MM.1S (cell line): Measurements from ENCODE around the gene TOP3A.

Experiments used
- DNase-seq: peaks from one replicate; pipeline ENCODE4 v3.0.0-alpha.2; 2015
- H2AFZ ChIP-seq: fragments of 300-600 bp; sonication (generic); 2 replicates; pipeline ENCODE4 v1.6.0; 2016; ENCODE audit warnings: antibody characterized with exemption, low read length
- H3F3A ChIP-seq: fragments of 300-600 bp; sonication (generic); 2 replicates; pipeline ENCODE4 v1.6.1; 2016; ENCODE audit warnings: mild to moderate bottlenecking, antibody characterized with exemption, low read length, moderate library complexity, mixed read lengths; ENCODE audit not compliant: insufficient read depth
- H3K27ac ChIP-seq: fragments of 300-600 bp; sonication (generic); 2 replicates; pipeline ENCODE4 v1.5.1; 2016; ENCODE audit warnings: mild to moderate bottlenecking, low read length
- H3K27me3 ChIP-seq: fragments of 300-600 bp; sonication (generic); replicated peaks from 2 replicates; pipeline ENCODE4 v1.6.0; 2016; ENCODE audit warnings: low read length; ENCODE audit not compliant: insufficient read depth
- H3K36me3 ChIP-seq: fragments of 300-600 bp; sonication (generic); replicated peaks from 2 replicates; pipeline ENCODE4 v1.6.1; 2016; ENCODE audit warnings: mild to moderate bottlenecking, low read length, mixed read lengths; ENCODE audit not compliant: insufficient read depth
- H3K4me1 ChIP-seq: fragments of 300-600 bp; sonication (generic); 2 replicates; pipeline ENCODE4 v1.6.1; 2016; ENCODE audit warnings: low read length, mixed read lengths
- H3K4me2 ChIP-seq: fragments of 300-600 bp; sonication (generic); 2 replicates; pipeline ENCODE4 v1.6.0; 2016; ENCODE audit warnings: low read depth, low read length
- H3K4me3 ChIP-seq: fragments of 300-600 bp; sonication (generic); 2 replicates; pipeline ENCODE4 v1.5.1; 2016; ENCODE audit warnings: low read length, mixed read lengths
- H3K79me2 ChIP-seq: fragments of 300-600 bp; sonication (generic); 2 replicates; pipeline ENCODE4 v1.6.1; 2016; ENCODE audit warnings: mixed run types, low read length, mixed read lengths
- H3K9ac ChIP-seq: fragments of 300-600 bp; sonication (generic); 2 replicates; pipeline ENCODE4 v1.6.1; 2016; ENCODE audit warnings: low read length, mixed read lengths
- H3K9me2 ChIP-seq: fragments of 300-600 bp; sonication (generic); replicated peaks from 2 replicates; pipeline ENCODE4 v1.6.1; 2016; ENCODE audit warnings: mild to moderate bottlenecking, low read length, mixed read lengths; ENCODE audit not compliant: insufficient read depth
- H3K9me3 ChIP-seq: fragments of 300-600 bp; sonication (generic); replicated peaks from 2 replicates; pipeline ENCODE4 v1.6.1; 2016; ENCODE audit warnings: mild to moderate bottlenecking, low read length, mixed read lengths; ENCODE audit not compliant: insufficient read depth
- H4K20me1 ChIP-seq: fragments of 300-600 bp; sonication (generic); 2 replicates; pipeline ENCODE4 v1.6.1; 2016; ENCODE audit warnings: mild to moderate bottlenecking, low read length, moderate library complexity, mixed read lengths; ENCODE audit not compliant: insufficient read depth
- EZH2 ChIP-seq: fragments of 300-600 bp; sonication (generic); optimal IDR thresholded peaks from 2 replicates; pipeline ENCODE3; 2017; ENCODE audit warnings: low read depth, mild to moderate bottlenecking, antibody characterized with exemption, low read length, mixed read lengths
- EZH2phosphoT487 ChIP-seq: fragments of 300-600 bp; sonication (generic); IDR thresholded peaks from 2 replicates; pipeline ENCODE4 v1.6.1; 2018; ENCODE audit warnings: antibody characterized with exemption, low read length
- TF ChIP-seq, protein P1 (sequence below): fragments of 300-600 bp; sonication (generic); IDR thresholded peaks from 2 replicates; pipeline ENCODE4 v1.5.1; 2016; ENCODE audit warnings: antibody characterized with exemption, low read length, mixed read lengths

TOP3A gene

DNA sequence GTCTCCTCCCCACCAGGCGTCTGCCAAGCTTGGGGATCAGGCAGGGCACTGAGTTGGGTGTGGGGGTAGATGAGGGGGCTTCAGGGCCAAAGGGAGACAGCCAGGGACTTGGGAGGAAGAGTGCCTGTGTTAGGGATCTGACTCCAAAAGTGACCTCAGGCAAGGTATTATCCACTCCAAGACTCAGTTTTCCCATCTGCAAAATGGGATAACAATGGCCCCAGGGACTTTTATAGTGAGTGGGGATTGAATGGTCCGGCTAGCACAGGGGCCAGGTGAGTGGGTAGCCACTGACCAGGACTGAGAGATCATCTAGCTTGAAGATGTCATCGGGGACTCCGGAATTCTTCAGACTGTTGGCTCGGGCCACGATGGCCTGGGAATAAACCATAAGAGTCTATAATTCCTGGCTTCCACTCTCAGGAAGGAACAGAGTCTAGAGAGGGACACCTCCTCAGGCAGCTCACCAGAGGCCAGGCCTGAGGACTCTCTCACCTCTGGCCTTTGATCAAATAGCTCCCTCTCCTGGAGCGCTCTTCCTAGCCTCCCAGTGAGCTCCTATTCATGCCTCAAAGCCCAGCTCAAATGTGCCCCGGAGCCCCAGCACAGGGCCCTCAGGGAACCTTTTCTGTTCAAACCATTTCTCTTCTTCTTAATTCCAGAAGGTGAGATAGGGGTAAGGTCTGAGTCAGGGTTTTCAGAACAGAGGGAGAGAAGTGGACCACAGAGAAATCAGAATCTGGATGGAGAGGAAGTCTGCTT, 59.7 kb downstream of the TOP3A start:
- Histone ChIP-seq H3K4me1 (peaks cover 16% of the 10 kb centered on the region), H3K27me3 (no peaks in the 10 kb centered on the region), H3K9me2 (no peaks in the 10 kb centered on the region), H3K4me3 (no peak overlapping the region), H3K4me2 (no peak overlapping the region), H3K9ac (no peak overlapping the region), H3K27ac (no peak overlapping the region), H4K20me1 (peaks cover 16% of the 10 kb centered on the region), H3K36me3 (no peaks in the 10 kb centered on the region), H3K9me3 (no peaks in the 10 kb centered on the region), H3K79me2 (peaks cover 31% of the 10 kb centered on the region), H2AFZ (no peak overlapping the region), H3F3A (peaks cover 16% of the 10 kb centered on the region)
- TF ChIP-seq EZH2phosphoT487 (no peak), EZH2 (no peak)
- TF ChIP-seq, protein P1, sequence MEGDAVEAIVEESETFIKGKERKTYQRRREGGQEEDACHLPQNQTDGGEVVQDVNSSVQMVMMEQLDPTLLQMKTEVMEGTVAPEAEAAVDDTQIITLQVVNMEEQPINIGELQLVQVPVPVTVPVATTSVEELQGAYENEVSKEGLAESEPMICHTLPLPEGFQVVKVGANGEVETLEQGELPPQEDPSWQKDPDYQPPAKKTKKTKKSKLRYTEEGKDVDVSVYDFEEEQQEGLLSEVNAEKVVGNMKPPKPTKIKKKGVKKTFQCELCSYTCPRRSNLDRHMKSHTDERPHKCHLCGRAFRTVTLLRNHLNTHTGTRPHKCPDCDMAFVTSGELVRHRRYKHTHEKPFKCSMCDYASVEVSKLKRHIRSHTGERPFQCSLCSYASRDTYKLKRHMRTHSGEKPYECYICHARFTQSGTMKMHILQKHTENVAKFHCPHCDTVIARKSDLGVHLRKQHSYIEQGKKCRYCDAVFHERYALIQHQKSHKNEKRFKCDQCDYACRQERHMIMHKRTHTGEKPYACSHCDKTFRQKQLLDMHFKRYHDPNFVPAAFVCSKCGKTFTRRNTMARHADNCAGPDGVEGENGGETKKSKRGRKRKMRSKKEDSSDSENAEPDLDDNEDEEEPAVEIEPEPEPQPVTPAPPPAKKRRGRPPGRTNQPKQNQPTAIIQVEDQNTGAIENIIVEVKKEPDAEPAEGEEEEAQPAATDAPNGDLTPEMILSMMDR = no peak
- no peak for DNase-seq

DNA sequence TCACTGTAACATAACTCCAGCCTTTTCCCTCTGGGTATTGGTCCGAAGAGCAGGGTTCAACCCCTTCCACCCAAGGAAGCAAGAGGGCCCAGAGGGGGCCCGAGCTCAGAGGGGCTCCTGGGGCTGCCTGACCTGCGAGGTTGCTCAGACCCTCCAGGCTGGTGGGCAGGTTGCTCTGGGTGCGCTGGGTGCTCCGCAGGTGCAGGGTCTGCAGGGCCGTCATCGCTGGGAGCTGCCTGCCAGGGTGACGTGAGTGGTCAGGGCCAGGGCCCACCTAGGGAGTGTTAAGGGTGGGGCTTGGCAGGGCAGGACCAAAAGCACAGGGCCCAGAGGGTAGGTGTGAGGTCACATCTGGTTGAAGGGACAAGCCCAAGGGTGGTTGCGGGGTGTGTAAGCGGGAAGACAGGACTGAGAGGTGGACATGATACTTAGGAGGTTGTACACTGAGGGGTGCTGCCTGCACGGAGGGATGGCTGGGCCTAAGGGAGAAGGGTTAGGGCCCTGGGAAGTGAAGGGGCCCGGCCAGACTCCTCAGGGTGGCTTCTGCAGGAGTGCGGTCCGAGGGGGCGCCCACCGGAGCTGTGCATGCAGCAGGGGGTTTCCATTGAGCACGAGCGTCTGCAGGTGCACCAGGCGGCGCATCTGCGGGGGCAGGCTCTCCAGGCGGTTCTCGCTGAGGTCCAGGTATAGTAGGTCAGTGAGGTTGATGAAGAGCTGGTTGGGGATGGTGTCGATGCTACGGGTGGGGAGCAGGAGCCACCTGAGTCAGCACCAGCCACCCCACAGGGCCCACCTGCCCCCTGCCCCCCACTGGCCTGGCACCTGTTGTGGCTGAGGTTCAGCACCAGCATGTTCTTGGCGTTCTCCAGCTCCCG, 60.6 kb downstream of the TOP3A start:
- no peak overlapping the region for H2AFZ ChIP-seq
- no peaks in the 10 kb centered on the region for H3K27me3 ChIP-seq
- no peak for DNase-seq
- peaks cover 11% of the 10 kb centered on the region for H3F3A ChIP-seq
- H4K20me1 ChIP-seq = peaks cover 16% of the 10 kb centered on the region
- no peak overlapping the region for H3K9ac ChIP-seq
- no peaks in the 10 kb centered on the region for H3K9me2 ChIP-seq
- H3K36me3 ChIP-seq = no peaks in the 10 kb centered on the region
- TF ChIP-seq EZH2 = no peak
- TF ChIP-seq, protein P1 = no peak
- no peak for TF ChIP-seq EZH2phosphoT487
- H3K9me3 ChIP-seq = no peaks in the 10 kb centered on the region
- H3K4me2 ChIP-seq = no peak overlapping the region
- peaks cover 31% of the 10 kb centered on the region for H3K79me2 ChIP-seq
- H3K27ac ChIP-seq = no peak overlapping the region
- no peak overlapping the region for H3K4me3 ChIP-seq
- peaks cover 12% of the 10 kb centered on the region for H3K4me1 ChIP-seq

DNA sequence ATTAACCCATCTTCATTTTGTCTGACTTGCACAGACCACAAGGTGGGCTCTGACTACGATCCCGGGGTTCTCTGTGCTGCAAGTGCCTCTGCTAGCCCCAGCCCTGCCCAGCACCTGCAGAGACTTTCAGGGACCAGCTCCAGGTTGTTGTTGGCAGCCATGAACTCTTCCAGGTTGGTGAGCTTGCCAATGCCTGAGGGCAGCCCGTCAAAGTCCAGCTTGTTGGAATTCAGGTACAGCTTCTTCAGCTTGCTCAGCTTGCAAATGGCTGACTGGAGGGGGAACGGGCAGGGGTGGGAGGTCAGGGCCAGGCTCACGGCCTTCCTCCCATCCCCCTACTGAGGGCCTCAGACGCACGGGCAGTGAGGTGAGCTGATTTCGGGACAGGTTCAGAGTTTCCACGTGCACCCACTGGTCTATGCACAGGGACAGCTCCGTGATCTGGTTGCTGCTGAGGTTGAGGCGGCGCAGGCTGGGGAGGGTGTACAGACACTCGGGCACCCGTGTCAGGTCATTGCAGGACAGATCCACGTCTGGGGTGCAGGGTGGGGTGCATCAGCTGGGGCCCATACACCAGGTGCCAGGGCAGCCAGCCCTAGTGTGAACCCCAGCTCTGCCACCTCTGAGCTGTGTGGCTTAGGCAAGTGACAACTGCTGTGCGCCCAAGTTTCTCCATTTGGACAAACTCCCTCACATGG, 61.5 kb downstream of the TOP3A start:
- H3K27me3 ChIP-seq = no peaks in the 10 kb centered on the region
- TF ChIP-seq, protein P1 = no peak
- no peak for TF ChIP-seq EZH2phosphoT487
- TF ChIP-seq EZH2 = no peak
- no peak overlapping the region for H3K27ac ChIP-seq
- H3K36me3 ChIP-seq = no peaks in the 10 kb centered on the region
- H4K20me1 ChIP-seq = peaks cover 16% of the 10 kb centered on the region
- H2AFZ ChIP-seq = no peak overlapping the region
- H3K9me2 ChIP-seq = no peaks in the 10 kb centered on the region
- no peak for DNase-seq
- no peak overlapping the region for H3K4me3 ChIP-seq
- peaks cover 12% of the 10 kb centered on the region for H3K4me1 ChIP-seq
- no peaks in the 10 kb centered on the region for H3K9me3 ChIP-seq
- H3K9ac ChIP-seq = no peak overlapping the region
- no peak overlapping the region for H3K4me2 ChIP-seq
- H3F3A ChIP-seq = peaks cover 11% of the 10 kb centered on the region
- peaks cover 30% of the 10 kb centered on the region for H3K79me2 ChIP-seq
